ENCODE data around the gene KIF7. TPM values are rescaled to one million over a fixed set of nuclear protein-coding genes. Genes with fewer than 3 reads are reported as not detected.
"Not testable (repeated sequence)": the region's sequence is repeated elsewhere in the genome, so short reads cannot be mapped to it uniquely, and the experiment has no call there.

Gene KIF7
- polyA plus RNA-seq (2013, experiment 1 of 4): 12.3 TPM
- polyA plus RNA-seq (2013, experiment 2 of 4): 13.3 TPM
- 9.9 TPM for polyA plus RNA-seq (2013, experiment 3 of 4)
- polyA plus RNA-seq (2013, experiment 4 of 4): 11.6 TPM

- peaks cover 22% of the 10 kb centered on the region for H3K27me3 ChIP-seq (ENCODE audit: control insufficient read depth, insufficient read depth, low read length, poor library complexity, severe bottlenecking)
- H3K27ac ChIP-seq (ENCODE audit: insufficient read depth, low read depth, low read length, poor library complexity, severe bottlenecking): no peak within 1 kb of the TSS
- H3K4me3 ChIP-seq (ENCODE audit: insufficient read depth, low read depth, low read length): peak within 1 kb of the TSS; percentile 86
- WGBS, 2 experiments: 2% methylated on average over 87 of the region's 87 CpGs
- peaks cover 7% of the 10 kb centered on the region for H3K4me1 ChIP-seq (ENCODE audit: control insufficient read depth, insufficient read depth, low read length)
- H3K9me3 ChIP-seq (ENCODE audit: control insufficient read depth, low read length): no peaks in the 10 kb centered on the region
- no peaks in the 10 kb centered on the region for H3K36me3 ChIP-seq (ENCODE audit: control insufficient read depth, insufficient read depth, low read length)
These were observed at the start of gene KIF7 for GRCh38 chr15:89654847-89655805. Gene KIF7, minus strand, starts transcription at chr15:89655467. Its CDS starts 2,537 bp downstream, at chr15:89652930.

- Histone ChIP-seq H3K4me1 (ENCODE audit: control insufficient read depth, insufficient read depth, low read length) (no peaks in the 10 kb centered on the region), H3K27me3 (ENCODE audit: control insufficient read depth, insufficient read depth, low read length, poor library complexity, severe bottlenecking) (peaks cover 9% of the 10 kb centered on the region), H3K9me3 (ENCODE audit: control insufficient read depth, low read length) (no peaks in the 10 kb centered on the region), H3K4me3 (ENCODE audit: insufficient read depth, low read depth, low read length) (no peak overlapping the region), H3K36me3 (ENCODE audit: control insufficient read depth, insufficient read depth, low read length) (no peaks in the 10 kb centered on the region), H3K27ac (ENCODE audit: insufficient read depth, low read depth, low read length, poor library complexity, severe bottlenecking) (no peak overlapping the region)
These were observed 49.1 kb upstream of the KIF7 start for GRCh38 chr15:89704411-89704810.

- no peaks in the 10 kb centered on the region for H3K9me3 ChIP-seq (ENCODE audit: control insufficient read depth, low read length)
- H3K4me1 ChIP-seq (ENCODE audit: control insufficient read depth, insufficient read depth, low read length): no peaks in the 10 kb centered on the region
- no peak overlapping the region for H3K4me3 ChIP-seq (ENCODE audit: insufficient read depth, low read depth, low read length)
- no peaks in the 10 kb centered on the region for H3K36me3 ChIP-seq (ENCODE audit: control insufficient read depth, insufficient read depth, low read length)
- H3K27ac ChIP-seq (ENCODE audit: insufficient read depth, low read depth, low read length, poor library complexity, severe bottlenecking): no peak overlapping the region
- 73 to 100% methylated on average over 1 of the region's 1 CpG for WGBS, 2 experiments
- H3K27me3 ChIP-seq (ENCODE audit: control insufficient read depth, insufficient read depth, low read length, poor library complexity, severe bottlenecking): peaks cover 56% of the 10 kb centered on the region
These were observed 39.9 kb upstream of the KIF7 start for GRCh38 chr15:89695198-89695597.

GRCh38 chr15:89693696-89694095, 38.4 kb upstream of the KIF7 start:
- Histone ChIP-seq H3K9me3 (ENCODE audit: control insufficient read depth, low read length) (no peaks in the 10 kb centered on the region), H3K36me3 (ENCODE audit: control insufficient read depth, insufficient read depth, low read length) (no peaks in the 10 kb centered on the region), H3K4me1 (ENCODE audit: control insufficient read depth, insufficient read depth, low read length) (no peaks in the 10 kb centered on the region), H3K27ac (ENCODE audit: insufficient read depth, low read depth, low read length, poor library complexity, severe bottlenecking) (no peak overlapping the region), H3K4me3 (ENCODE audit: insufficient read depth, low read depth, low read length) (no peak overlapping the region), H3K27me3 (ENCODE audit: control insufficient read depth, insufficient read depth, low read length, poor library complexity, severe bottlenecking) (peaks cover 61% of the 10 kb centered on the region)
- 67 to 69% methylated on average over 1 of the region's 1 CpG for WGBS, 2 experiments

- no peaks in the 10 kb centered on the region for H3K36me3 ChIP-seq (ENCODE audit: control insufficient read depth, insufficient read depth, low read length)
- H3K4me1 ChIP-seq (ENCODE audit: control insufficient read depth, insufficient read depth, low read length): no peaks in the 10 kb centered on the region
- H3K9me3 ChIP-seq (ENCODE audit: control insufficient read depth, low read length): no peaks in the 10 kb centered on the region
- no peak overlapping the region for H3K27ac ChIP-seq (ENCODE audit: insufficient read depth, low read depth, low read length, poor library complexity, severe bottlenecking)
- WGBS, 2 experiments: 36 to 38% methylated on average over 2 of the region's 2 CpGs
- peaks cover 61% of the 10 kb centered on the region for H3K27me3 ChIP-seq (ENCODE audit: control insufficient read depth, insufficient read depth, low read length, poor library complexity, severe bottlenecking)
- H3K4me3 ChIP-seq (ENCODE audit: insufficient read depth, low read depth, low read length): no peak overlapping the region
These were observed 37.8 kb upstream of the KIF7 start for GRCh38 chr15:89693091-89693490.

GRCh38 chr15:89690276-89691218, 35.3 kb upstream of the KIF7 start, which contains the start of the genes PEX11A and WDR93:
Gene PEX11A, minus strand, starts transcription at chr15:89690754. Its CDS starts 122 bp downstream, at chr15:89690632.
Gene WDR93, plus strand, starts transcription at chr15:89690811. Its CDS starts 10,936 bp downstream, at chr15:89701747.
- H3K9me3 ChIP-seq (ENCODE audit: control insufficient read depth, low read length): no peaks in the 10 kb centered on the region
- peak within 1 kb of the TSS; percentile 68 for H3K4me3 ChIP-seq (ENCODE audit: insufficient read depth, low read depth, low read length)
- no peak within 1 kb of the TSS for H3K27ac ChIP-seq (ENCODE audit: insufficient read depth, low read depth, low read length, poor library complexity, severe bottlenecking)
- H3K36me3 ChIP-seq (ENCODE audit: control insufficient read depth, insufficient read depth, low read length): no peaks in the 10 kb centered on the region
- H3K27me3 ChIP-seq (ENCODE audit: control insufficient read depth, insufficient read depth, low read length, poor library complexity, severe bottlenecking): peaks cover 57% of the 10 kb centered on the region
- 10 to 11% methylated on average over 60 of the region's 60 CpGs for WGBS, 2 experiments
- H3K4me1 ChIP-seq (ENCODE audit: control insufficient read depth, insufficient read depth, low read length): no peaks in the 10 kb centered on the region

- not testable (repeated sequence) for H3K4me1 ChIP-seq (ENCODE audit: control insufficient read depth, insufficient read depth, low read length)
These were observed 34.6 kb upstream of the KIF7 start for GRCh38 chr15:89689930-89690275.

GRCh38 chr15:89686522-89686921, 31.3 kb upstream of the KIF7 start:
- no peaks in the 10 kb centered on the region for H3K9me3 ChIP-seq (ENCODE audit: control insufficient read depth, low read length)
- H3K36me3 ChIP-seq (ENCODE audit: control insufficient read depth, insufficient read depth, low read length): no peaks in the 10 kb centered on the region
- H3K27me3 ChIP-seq (ENCODE audit: control insufficient read depth, insufficient read depth, low read length, poor library complexity, severe bottlenecking): peaks cover 20% of the 10 kb centered on the region
- H3K27ac ChIP-seq (ENCODE audit: insufficient read depth, low read depth, low read length, poor library complexity, severe bottlenecking): no peak overlapping the region
- no peaks in the 10 kb centered on the region for H3K4me1 ChIP-seq (ENCODE audit: control insufficient read depth, insufficient read depth, low read length)
- H3K4me3 ChIP-seq (ENCODE audit: insufficient read depth, low read depth, low read length): no peak overlapping the region

More at GRCh38 chr15:89689930-89690275, 34.6 kb upstream of the KIF7 start:
- H3K27ac ChIP-seq (ENCODE audit: insufficient read depth, low read depth, low read length, poor library complexity, severe bottlenecking); H3K9me3 ChIP-seq (ENCODE audit: control insufficient read depth, low read length); H3K36me3 ChIP-seq (ENCODE audit: control insufficient read depth, insufficient read depth, low read length): not testable (repeated sequence)
- WGBS, 2 experiments: 78 to 82% methylated on average over 15 of the region's 15 CpGs
- H3K4me3 ChIP-seq (ENCODE audit: insufficient read depth, low read depth, low read length): peak overlapping the region; percentile 68
- peaks cover 50% of the 10 kb centered on the region for H3K27me3 ChIP-seq (ENCODE audit: control insufficient read depth, insufficient read depth, low read length, poor library complexity, severe bottlenecking)

GRCh38 chr15:89685995-89686394, 30.7 kb upstream of the KIF7 start:
- Histone ChIP-seq H3K9me3 (ENCODE audit: control insufficient read depth, low read length) (no peaks in the 10 kb centered on the region), H3K27ac (ENCODE audit: insufficient read depth, low read depth, low read length, poor library complexity, severe bottlenecking) (no peak overlapping the region), H3K36me3 (ENCODE audit: control insufficient read depth, insufficient read depth, low read length) (no peaks in the 10 kb centered on the region), H3K27me3 (ENCODE audit: control insufficient read depth, insufficient read depth, low read length, poor library complexity, severe bottlenecking) (peaks cover 16% of the 10 kb centered on the region), H3K4me1 (ENCODE audit: control insufficient read depth, insufficient read depth, low read length) (no peaks in the 10 kb centered on the region), H3K4me3 (ENCODE audit: insufficient read depth, low read depth, low read length) (no peak overlapping the region)
- WGBS, 2 experiments: 91 to 95% methylated on average over 2 of the region's 2 CpGs

GRCh38 chr15:89681146-89681545, 25.9 kb upstream of the KIF7 start:
- 91 to 92% methylated on average over 1 to 2 of the region's 2 CpGs for WGBS, 2 experiments
- no peaks in the 10 kb centered on the region for H3K36me3 ChIP-seq (ENCODE audit: control insufficient read depth, insufficient read depth, low read length)
- no peaks in the 10 kb centered on the region for H3K27me3 ChIP-seq (ENCODE audit: control insufficient read depth, insufficient read depth, low read length, poor library complexity, severe bottlenecking)
- H3K9me3 ChIP-seq (ENCODE audit: control insufficient read depth, low read length): no peaks in the 10 kb centered on the region
- no peak overlapping the region for H3K27ac ChIP-seq (ENCODE audit: insufficient read depth, low read depth, low read length, poor library complexity, severe bottlenecking)
- H3K4me1 ChIP-seq (ENCODE audit: control insufficient read depth, insufficient read depth, low read length): peaks cover 4% of the 10 kb centered on the region
- no peak overlapping the region for H3K4me3 ChIP-seq (ENCODE audit: insufficient read depth, low read depth, low read length)
